ENCODE results near the gene ITCH.

ITCH gene

GRCh38 chr20:34535857-34536256, 172.8 kb downstream of the ITCH start:
- no peak for DNase-seq

- DNase-seq, result peak in 1 of 4 experiments; percentile 9
These were observed 173.8 kb downstream of the ITCH start for GRCh38 chr20:34536798-34537394.

GRCh38 chr20:34537651-34538050, 174.6 kb downstream of the ITCH start:
- DNase-seq, result no peak

GRCh38 chr20:34538671-34539123, 175.6 kb downstream of the ITCH start:
- DNase-seq, result peak in 3 of 4 experiments; percentile 16 to 44 (median 19)

- no peak for DNase-seq
These were observed 176.7 kb downstream of the ITCH start for GRCh38 chr20:34539756-34540155.

GRCh38 chr20:34540596-34541263, 177.7 kb downstream of the ITCH start:
- DNase-seq, result no peak

GRCh38 chr20:34541264-34541901, 178.3 kb downstream of the ITCH start:
- no peak for DNase-seq

- no peak for DNase-seq
These were observed 178.8 kb downstream of the ITCH start for GRCh38 chr20:34541917-34542316.

- no peak for DNase-seq
These were observed 179.4 kb downstream of the ITCH start for GRCh38 chr20:34542439-34542838.

GRCh38 chr20:34543463-34544056, 180.5 kb downstream of the ITCH start:
- DNase-seq, result no peak

- peak in 2 of 4 experiments; percentile 21 to 40 for DNase-seq
These were observed 181.2 kb downstream of the ITCH start for GRCh38 chr20:34544109-34544796.

- no peak for DNase-seq
These were observed 183.7 kb downstream of the ITCH start for GRCh38 chr20:34546751-34547181.

- no peak for DNase-seq
These were observed 185.0 kb downstream of the ITCH start for GRCh38 chr20:34547844-34548613.

GRCh38 chr20:34549291-34549928, 186.3 kb downstream of the ITCH start:
- DNase-seq, result no peak

- no peak for DNase-seq
These were observed 186.8 kb downstream of the ITCH start for GRCh38 chr20:34549929-34550305.

GRCh38 chr20:34552569-34552968, 189.5 kb downstream of the ITCH start:
- no peak for DNase-seq

- no peak for DNase-seq
These were observed 190.3 kb downstream of the ITCH start for GRCh38 chr20:34553366-34553867.

GRCh38 chr20:34557936-34558319, 194.9 kb downstream of the ITCH start:
- DNase-seq, result no peak

- peak; percentile 73 to 87 (median 78) for DNase-seq
These were observed 195.5 kb downstream of the ITCH start, which contains the start of gene MAP1LC3A for GRCh38 chr20:34558320-34559218. Gene MAP1LC3A, plus strand, starts transcription at chr20:34558718. Its CDS starts 151 bp downstream, at chr20:34558869.
